Activated CD4-positive, alpha-beta T cell treated with anti-CD3 and anti-CD28 coated beads for 36 hours (primary cell): ENCODE data around the gene TNNC2. TPM values are rescaled to one million over a fixed set of nuclear protein-coding genes. Genes with fewer than 3 reads are reported as not detected.
"Not testable (repeated sequence)": the region's sequence is repeated elsewhere in the genome, so short reads cannot be mapped to it uniquely, and the experiment has no call there.

Source experiments
- ATAC-seq: fragments of 200-7000 bp; cut with Tn5 transposase; one replicate; pipeline ENCODE4 v1.10.0; 2021; ENCODE audit warnings: mild to moderate bottlenecking, moderate library complexity
- CTCF ChIA-PET: fragments of 350-600 bp; sonication (Branson Sonifier 250); formaldehyde crosslinking; loops from one replicate; lab custom pipeline; 2021; ENCODE audit warnings: antibody characterized with exemption; lab: Charles Lee
- POLR2A ChIA-PET: fragments of 350-600 bp; sonication (Branson Sonifier 250); formaldehyde crosslinking; loops from one replicate; lab custom pipeline; 2021; ENCODE audit warnings: antibody characterized with exemption, inconsistent platforms; lab: Charles Lee
- DNase-seq: peaks from one replicate; pipeline ENCODE4 v3.0.0-alpha.2; 2020
- H3K27ac Mint-ChIP-seq: one replicate; pipeline ENCODE4 v1.8.0; 2021; ENCODE audit warnings: mixed read lengths
- H3K27me3 Mint-ChIP-seq: one replicate; pipeline ENCODE4 v1.8.0; 2021; ENCODE audit warnings: mixed read lengths
- H3K36me3 Mint-ChIP-seq: one replicate; pipeline ENCODE4 v1.8.0; 2021; ENCODE audit warnings: low read depth, mixed read lengths
- H3K4me1 Mint-ChIP-seq: one replicate; pipeline ENCODE4 v1.8.0; 2021; ENCODE audit warnings: mixed read lengths
- H3K4me3 Mint-ChIP-seq: one replicate; pipeline ENCODE4 v1.8.0; 2021; ENCODE audit warnings: mild to moderate bottlenecking, moderate library complexity, mixed read lengths
- H3K9me3 Mint-ChIP-seq: one replicate; pipeline ENCODE4 v1.8.0; 2021; ENCODE audit warnings: low read depth, mixed read lengths
- intact Hi-C, 2 experiments: fragments of 100-400 bp; cut with DNase I in 1 of 2; cut with micrococcal nuclease in 1 of 2; formaldehyde crosslinking; loops; one replicate each; pipeline versions ENCODE4 v1.14.2 to v1.15.1; 2022 to 2024; cut with DNase I, micrococcal nuclease
- total RNA-seq, 2 experiments: library from RNA; stranded (reverse); gene quantifications; one replicate each; pipeline ENCODE4 v1.2.3, GENCODE V29; 2021

TNNC2 gene
- not detected for total RNA-seq

GRCh38 chr20:45827030-45827652 lies at the start of gene TNNC2:
TNNC2 (minus strand) TSS chr20:45827312; CDS start chr20:45827248, 64 bp downstream.
- Mint-ChIP-seq H3K9me3 (no peaks in the 10 kb centered on the region), H3K4me3 (no peak within 1 kb of the TSS), H3K27me3 (peaks cover 25% of the 10 kb centered on the region), H3K4me1 (peaks cover 9% of the 10 kb centered on the region), H3K36me3 (no peaks in the 10 kb centered on the region), H3K27ac (no peak within 1 kb of the TSS)
- DNase-seq (no peak), ATAC-seq (no peak)
- intact Hi-C loops = no loop called here
- ChIA-PET POLR2A (no interaction called here), CTCF (interaction anchor here (0.6 kb wide), 1 partner anchor 29 kb away, joined by 3 read pairs; no protein-coding TSS in a partner anchor)

- CTCF ChIA-PET = interaction anchor here (0.5 kb wide), 1 partner anchor 289 kb away, joined by 4 read pairs; no protein-coding TSS in a partner anchor
- Mint-ChIP-seq H3K4me3 (no peak overlapping the region), H3K4me1 (no peaks in the 10 kb centered on the region), H3K36me3 (no peaks in the 10 kb centered on the region), H3K9me3 (no peaks in the 10 kb centered on the region), H3K27me3 (no peaks in the 10 kb centered on the region), H3K27ac (no peak overlapping the region)
- ATAC-seq = no peak
- POLR2A ChIA-PET = no interaction called here
- intact Hi-C loops = no loop called here
- DNase-seq = no peak
Observed at GRCh38 chr20:45874576-45874975, 47.5 kb upstream of the TNNC2 start.

DNA sequence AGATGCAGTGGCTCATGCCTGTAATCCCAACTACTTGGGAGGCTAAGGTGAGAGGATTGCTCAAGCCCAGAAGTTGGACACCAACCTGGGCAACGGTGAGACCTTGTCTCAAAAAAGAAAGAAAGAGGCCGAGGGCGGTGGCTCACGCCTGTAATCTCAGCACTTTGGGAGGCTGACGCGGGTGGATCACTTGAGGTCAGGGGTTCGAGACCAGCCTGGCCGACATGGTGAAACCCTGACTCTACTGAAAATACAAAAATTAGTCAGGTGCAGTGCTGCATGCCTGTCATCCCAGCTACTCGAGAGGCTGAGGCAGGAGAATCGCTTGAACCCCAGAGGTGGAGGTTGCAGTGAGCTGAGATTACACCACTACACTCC lies 47.0 kb upstream of the TNNC2 start:
- CTCF ChIA-PET, POLR2A ChIA-PET, intact Hi-C loops, H3K4me3 Mint-ChIP-seq, H3K36me3 Mint-ChIP-seq, H3K27me3 Mint-ChIP-seq, H3K9me3 Mint-ChIP-seq, ATAC-seq, H3K27ac Mint-ChIP-seq, DNase-seq, H3K4me1 Mint-ChIP-seq: not testable (repeated sequence)

DNA sequence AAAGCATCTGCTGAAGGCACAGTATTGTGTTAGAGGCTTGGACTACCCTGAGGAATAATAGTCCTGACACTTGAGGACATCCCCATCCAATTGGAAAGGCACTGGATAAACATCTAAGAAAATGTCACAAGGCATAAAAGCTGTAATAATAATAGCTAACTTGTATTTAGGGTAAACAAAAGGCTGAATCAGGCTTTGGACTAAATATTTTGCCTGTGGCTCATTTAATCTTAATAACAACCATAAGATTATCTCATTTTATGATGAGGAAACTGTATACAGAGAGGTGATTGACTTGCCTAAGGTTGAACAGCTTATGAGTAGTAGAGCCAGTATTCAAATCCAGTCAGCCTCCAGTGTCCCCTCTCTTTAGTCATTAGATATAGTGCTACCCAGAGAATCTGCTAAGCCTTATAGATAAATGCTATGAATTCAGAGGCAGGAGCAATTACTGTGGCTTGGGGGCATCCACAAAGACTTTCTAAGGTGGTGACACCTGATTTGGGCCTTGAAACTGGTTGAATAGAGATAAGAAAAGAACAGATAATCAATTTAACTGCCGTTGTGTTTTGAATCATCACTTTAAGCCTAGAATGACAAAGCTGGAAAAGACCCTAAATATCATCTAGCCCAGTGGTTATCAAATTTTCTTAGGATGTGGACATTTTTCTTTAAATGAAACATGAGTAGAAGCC lies 46.4 kb upstream of the TNNC2 start:
- Mint-ChIP-seq H3K4me1 (no peaks in the 10 kb centered on the region), H3K36me3 (no peaks in the 10 kb centered on the region), H3K27ac (no peak overlapping the region), H3K27me3 (no peaks in the 10 kb centered on the region), H3K4me3 (no peak overlapping the region), H3K9me3 (no peaks in the 10 kb centered on the region)
- DNase-seq (no peak), ATAC-seq (no peak)
- CTCF ChIA-PET = interaction anchor here (1.0 kb wide), 1 partner anchor 24 kb away, joined by 3 read pairs; no protein-coding TSS in a partner anchor
- intact Hi-C loops = no loop called here
- POLR2A ChIA-PET = no interaction called here

DNA sequence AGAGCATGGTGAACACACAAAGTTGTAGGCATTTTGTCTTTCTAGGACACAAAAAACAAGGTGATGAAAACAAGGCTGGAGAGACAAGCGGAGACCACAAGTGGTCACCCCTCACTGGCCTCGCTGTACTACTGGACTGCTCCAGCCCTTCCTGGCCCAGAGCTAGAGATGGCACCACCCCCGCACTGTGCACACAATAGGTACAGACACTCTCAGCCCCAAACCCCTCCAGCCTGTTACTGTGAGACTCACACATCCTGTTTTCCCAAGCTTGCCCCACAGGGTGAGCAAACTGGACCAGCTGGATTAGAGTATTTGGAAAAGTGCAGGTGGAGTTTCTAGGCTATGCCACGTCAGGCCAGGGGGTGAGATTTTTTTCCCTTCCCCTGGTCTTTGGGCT lies 45.5 kb upstream of the TNNC2 start:
- Mint-ChIP-seq H3K9me3 (no peaks in the 10 kb centered on the region), H3K36me3 (no peaks in the 10 kb centered on the region), H3K4me1 (no peaks in the 10 kb centered on the region), H3K4me3 (no peak overlapping the region), H3K27me3 (no peaks in the 10 kb centered on the region), H3K27ac (no peak overlapping the region)
- ChIA-PET POLR2A (no interaction called here), CTCF (interaction anchor here (0.6 to 0.9 kb wide), 2 partner anchors 18 to 20 kb away, joined by 3 to 4 read pairs; partner anchors contain the start of genes CTSA and NEURL2)
- intact Hi-C loops = no loop called here
- no peak for DNase-seq
- no peak for ATAC-seq

- no peak overlapping the region for H3K27ac Mint-ChIP-seq
- no peaks in the 10 kb centered on the region for H3K36me3 Mint-ChIP-seq
- no peaks in the 10 kb centered on the region for H3K27me3 Mint-ChIP-seq
- intact Hi-C loops = no loop called here
- CTCF ChIA-PET = interaction anchor here (0.7 to 1.0 kb wide), 2 partner anchors 102 to 1030 kb away, joined by 3 read pairs; no protein-coding TSS in a partner anchor
- H3K4me3 Mint-ChIP-seq = no peak overlapping the region
- DNase-seq (no peak), ATAC-seq (no peak)
- POLR2A ChIA-PET = no interaction called here
- H3K4me1 Mint-ChIP-seq = no peaks in the 10 kb centered on the region
- H3K9me3 Mint-ChIP-seq = no peaks in the 10 kb centered on the region
Observed at GRCh38 chr20:45867819-45868176, 40.7 kb upstream of the TNNC2 start.

- no peak overlapping the region for H3K27ac Mint-ChIP-seq
- H3K9me3 Mint-ChIP-seq = no peaks in the 10 kb centered on the region
- no peak overlapping the region for H3K4me3 Mint-ChIP-seq
- H3K27me3 Mint-ChIP-seq = no peaks in the 10 kb centered on the region
- CTCF ChIA-PET = interaction anchor here (0.6 to 1.0 kb wide), 3 partner anchors 22 to 1029 kb away, joined by 3 to 5 read pairs (median 3); no protein-coding TSS in a partner anchor
- no peak for DNase-seq
- no peaks in the 10 kb centered on the region for H3K36me3 Mint-ChIP-seq
- POLR2A ChIA-PET = no interaction called here
- no peaks in the 10 kb centered on the region for H3K4me1 Mint-ChIP-seq
- intact Hi-C loops = no loop called here
- ATAC-seq = no peak
Observed at GRCh38 chr20:45867136-45867818, 40.2 kb upstream of the TNNC2 start.

GRCh38 chr20:45866454-45866853 lies 39.3 kb upstream of the TNNC2 start:
- DNase-seq (no peak), ATAC-seq (no peak)
- Mint-ChIP-seq H3K9me3 (no peaks in the 10 kb centered on the region), H3K36me3 (no peaks in the 10 kb centered on the region), H3K4me1 (no peaks in the 10 kb centered on the region), H3K27ac (no peak overlapping the region), H3K4me3 (no peak overlapping the region), H3K27me3 (no peaks in the 10 kb centered on the region)
- ChIA-PET CTCF (no interaction called here), POLR2A (no interaction called here)
- intact Hi-C loops = no loop called here

GRCh38 chr20:45863543-45864470 lies 36.7 kb upstream of the TNNC2 start:
- intact Hi-C loops = no loop called here
- ATAC-seq (no peak), DNase-seq (no peak)
- Mint-ChIP-seq H3K27me3 (no peaks in the 10 kb centered on the region), H3K36me3 (no peaks in the 10 kb centered on the region), H3K27ac (no peak overlapping the region), H3K4me3 (no peak overlapping the region), H3K4me1 (peaks cover 6% of the 10 kb centered on the region), H3K9me3 (no peaks in the 10 kb centered on the region)
- CTCF ChIA-PET = no interaction called here
- POLR2A ChIA-PET = no interaction called here

DNA sequence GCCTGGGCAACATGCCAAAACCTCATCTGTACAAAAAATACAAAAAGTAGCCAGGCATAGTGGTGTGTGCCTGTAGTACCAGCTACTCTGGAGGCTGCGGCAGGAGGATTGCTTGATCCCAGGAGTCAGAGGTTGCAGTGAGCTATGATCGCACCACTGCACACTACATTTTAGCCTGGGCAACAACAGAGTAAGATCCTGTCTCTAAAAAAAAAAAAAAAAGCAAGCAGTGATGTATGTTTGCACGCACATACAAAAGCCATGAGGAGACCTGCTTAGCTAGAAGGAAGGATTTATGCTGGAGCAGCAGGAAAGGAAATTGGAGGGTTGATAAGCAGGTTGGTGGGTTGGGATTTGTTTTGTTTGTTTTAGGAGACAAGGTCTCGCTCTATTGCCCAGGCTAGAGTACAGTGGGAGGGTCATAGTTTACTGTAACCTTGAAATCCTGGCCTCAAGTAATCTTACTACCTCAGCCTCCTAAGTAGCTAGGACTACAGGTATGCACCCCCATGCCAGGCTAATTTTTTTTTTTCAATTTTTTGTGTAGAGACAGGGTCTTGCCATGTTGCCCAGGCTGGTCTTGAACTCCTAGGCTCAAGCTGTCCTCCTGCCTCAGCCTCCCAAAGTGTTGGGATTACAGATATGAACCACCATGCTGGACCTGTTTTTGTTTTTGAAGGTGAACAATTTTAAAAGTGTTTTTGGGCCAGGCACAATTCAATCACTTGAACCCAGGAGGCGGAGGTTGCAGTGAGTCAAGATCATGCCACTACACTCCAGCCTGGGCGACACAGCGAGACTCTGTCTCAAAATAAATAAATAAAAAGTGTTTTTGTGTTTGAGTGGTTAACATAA lies 34.3 kb upstream of the TNNC2 start:
- no peak for DNase-seq
- Mint-ChIP-seq H3K9me3 (no peaks in the 10 kb centered on the region), H3K27ac (no peak overlapping the region), H3K4me1 (peaks cover 17% of the 10 kb centered on the region), H3K4me3 (no peak overlapping the region), H3K36me3 (no peaks in the 10 kb centered on the region), H3K27me3 (no peaks in the 10 kb centered on the region)
- ATAC-seq = no peak
- intact Hi-C loops = no loop called here
- ChIA-PET CTCF (no interaction called here), POLR2A (interaction anchor here (0.7 kb wide), 1 partner anchor 63 kb away, joined by 6 read pairs; no protein-coding TSS in a partner anchor)
